Body of pancreas (tissue), 4 donors: ENCODE data around the gene PALS2. TPM values are rescaled to one million over a fixed set of nuclear protein-coding genes. Genes with fewer than 3 reads are reported as not detected.

Source experiments
- ATAC-seq: fragments of 150-250 bp; one replicate; pipeline ENCODE4 v1.9.1; 2016
- DNase-seq, 4 donors: peaks; one replicate each; pipeline ENCODE4 v3.0.0-alpha.2; 2019
- H3K27ac ChIP-seq, 4 donors: fragments of 200-600 bp; sonication (generic); 1 replicate in 3 of 4; 2 replicates in 1 of 4; pipeline versions ENCODE4 v1.5.1 to v1.6.1; 2016 to 2019; ENCODE audit warnings: mild to moderate bottlenecking in 1 of 4, mixed read lengths in 1 of 4, moderate library complexity in 1 of 4
- H3K27me3 ChIP-seq, 2 donors: fragments of 200-600 bp; sonication (generic); one replicate each; pipeline ENCODE4 v1.6.0; 2016; ENCODE audit warnings: mild to moderate bottlenecking in 1 of 2
- H3K36me3 ChIP-seq, 2 donors: fragments of 200-600 bp; sonication (generic); replicated peaks in 1 of 2; 2 replicates each; pipeline ENCODE4 v1.5.1; 2016; ENCODE audit warnings: low read depth in 2 of 2; ENCODE audit not compliant: insufficient read depth in 1 of 2
- H3K4me1 ChIP-seq: fragments of 200-600 bp; sonication (generic); one replicate; pipeline ENCODE4 v1.6.0; 2016
- H3K4me3 ChIP-seq, 2 donors: fragments of 200-600 bp; sonication (generic); 1 replicate in 1 of 2; 2 replicates in 1 of 2; pipeline ENCODE4 v1.5.1; 2016 to 2019
- H3K9me3 ChIP-seq, 3 donors: fragments of 200-600 bp; sonication (generic); 1 replicate in 2 of 3; 2 replicates in 1 of 3; pipeline ENCODE4 v1.5.1; 2016
- POLR2A ChIP-seq, 3 donors: fragments of 450-650 bp; IDR thresholded peaks; one replicate each; pipeline ENCODE4 v1.6.1; 2016; ENCODE audit warnings: antibody characterized with exemption in 3 of 3, mild to moderate bottlenecking in 2 of 3
- WGBS, 2 donors: methylation state at CpG; one replicate each; pipeline ENCODE4 v1.1.5; 2017; 5-methylcytosine and 5-hydroxymethylcytosine counted together
- intact Hi-C: fragments of 100-400 bp; cut with DNase I; formaldehyde crosslinking; loops from one replicate; pipeline ENCODE4 v1.15.1; 2023
- total RNA-seq, 2 donors: library from RNA; depleted of rRNA; stranded (reverse); fragments of >200 nt; gene quantifications; one replicate each; pipeline ENCODE4 v1.1.0, GENCODE V29; 2016
- TF ChIP-seq, protein P1 (sequence below), 7 experiments: fragments of 450-650 bp in 4 of 7; fragments of 200-600 bp in 3 of 7; sonication (generic) in 3 of 7; IDR thresholded peaks; one replicate each; pipeline ENCODE4 v1.5.1; 2016 to 2019; ENCODE audit warnings: antibody characterized with exemption in 7 of 7

Gene PALS2
- total RNA-seq, 2 donors from 2014 or later: 11.7 to 17.1 TPM

DNA sequence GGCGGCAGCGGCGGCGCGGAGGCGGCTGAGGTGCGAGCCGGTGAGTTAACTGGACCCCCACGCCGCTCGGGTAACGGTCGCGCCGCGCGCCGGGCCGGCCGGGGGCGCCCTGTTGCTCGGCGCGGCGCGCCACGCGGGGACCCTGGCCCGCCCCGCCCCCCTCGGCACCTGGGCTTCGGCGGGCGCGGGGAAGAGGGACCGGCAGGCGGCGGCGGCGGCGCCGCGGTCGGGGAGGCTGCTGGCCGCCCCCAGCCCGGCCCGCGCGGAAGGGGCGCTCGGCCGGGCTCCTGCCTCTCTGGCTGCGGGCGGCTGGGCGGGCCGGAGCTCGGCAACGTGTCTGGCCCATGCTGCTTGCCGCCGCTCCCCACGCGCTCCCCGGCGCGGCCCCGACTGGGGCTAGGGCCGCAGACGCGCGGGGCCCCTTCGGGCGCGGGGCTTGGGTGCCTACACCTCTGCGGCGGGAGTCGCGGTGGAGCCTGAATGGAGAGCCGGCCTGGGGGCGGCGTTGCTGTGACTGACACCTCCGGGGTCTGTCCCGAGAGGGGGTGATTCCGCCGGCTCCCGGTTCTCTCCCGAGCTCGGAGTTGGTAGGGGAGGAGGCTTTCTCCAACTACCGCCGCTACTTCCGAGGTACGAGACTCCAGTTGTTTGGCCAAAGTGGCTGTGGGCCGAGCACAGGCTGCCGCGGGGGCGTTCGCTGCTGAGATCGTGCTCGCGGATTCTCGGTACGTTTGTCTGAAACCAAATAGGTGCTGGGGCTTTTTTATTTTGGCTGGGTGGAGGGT, 494 bp downstream of the PALS2 start:
- DNase-seq: peak; percentile 50 to 67 (median 54)
- WGBS, 2 donors: 0% methylated on average over 29 to 66 of the region's 101 CpGs
- TF ChIP-seq, protein P1, sequence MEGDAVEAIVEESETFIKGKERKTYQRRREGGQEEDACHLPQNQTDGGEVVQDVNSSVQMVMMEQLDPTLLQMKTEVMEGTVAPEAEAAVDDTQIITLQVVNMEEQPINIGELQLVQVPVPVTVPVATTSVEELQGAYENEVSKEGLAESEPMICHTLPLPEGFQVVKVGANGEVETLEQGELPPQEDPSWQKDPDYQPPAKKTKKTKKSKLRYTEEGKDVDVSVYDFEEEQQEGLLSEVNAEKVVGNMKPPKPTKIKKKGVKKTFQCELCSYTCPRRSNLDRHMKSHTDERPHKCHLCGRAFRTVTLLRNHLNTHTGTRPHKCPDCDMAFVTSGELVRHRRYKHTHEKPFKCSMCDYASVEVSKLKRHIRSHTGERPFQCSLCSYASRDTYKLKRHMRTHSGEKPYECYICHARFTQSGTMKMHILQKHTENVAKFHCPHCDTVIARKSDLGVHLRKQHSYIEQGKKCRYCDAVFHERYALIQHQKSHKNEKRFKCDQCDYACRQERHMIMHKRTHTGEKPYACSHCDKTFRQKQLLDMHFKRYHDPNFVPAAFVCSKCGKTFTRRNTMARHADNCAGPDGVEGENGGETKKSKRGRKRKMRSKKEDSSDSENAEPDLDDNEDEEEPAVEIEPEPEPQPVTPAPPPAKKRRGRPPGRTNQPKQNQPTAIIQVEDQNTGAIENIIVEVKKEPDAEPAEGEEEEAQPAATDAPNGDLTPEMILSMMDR (IDR thresholded peaks at IDR 0.05): peak in 1 of 7 experiments; percentile 13
- peak in 2 of 3 donors; percentile 24 to 41 for TF ChIP-seq POLR2A (IDR thresholded peaks at IDR 0.05)
- H3K27me3 ChIP-seq: no peaks in the 10 kb centered on the region
- no peaks in the 10 kb centered on the region for H3K36me3 ChIP-seq
- intact Hi-C loops: loop anchor here (10.0 kb wide), 1 partner anchor 91 kb away; no protein-coding TSS in a partner anchor
- peak; percentile 60 for ATAC-seq
- peaks cover 37% of the 10 kb centered on the region for H3K4me1 ChIP-seq
- no peaks in the 10 kb centered on the region for H3K9me3 ChIP-seq
- peak overlapping the region; percentile 45 to 70 for H3K4me3 ChIP-seq
- peak overlapping the region; percentile 84 to 90 (median 88) for H3K27ac ChIP-seq

GRCh38 chr7:24574386-24574785, 1.1 kb downstream of the PALS2 start:
- ATAC-seq: no peak
- no peaks in the 10 kb centered on the region for H3K36me3 ChIP-seq
- no peaks in the 10 kb centered on the region for H3K9me3 ChIP-seq
- intact Hi-C loops: loop anchor here (10.0 kb wide), 1 partner anchor 90 kb away; no protein-coding TSS in a partner anchor
- TF ChIP-seq, protein P1 (IDR thresholded peaks at IDR 0.05): no peak
- no peak for TF ChIP-seq POLR2A (IDR thresholded peaks at IDR 0.05)
- peaks cover 42% of the 10 kb centered on the region for H3K4me1 ChIP-seq
- H3K27ac ChIP-seq: peak overlapping the region; percentile 84 to 90 (median 88)
- WGBS, 2 donors: 2 to 3% methylated on average over 11 of the region's 11 CpGs
- no peak for DNase-seq
- H3K4me3 ChIP-seq: peak overlapping the region; percentile 36 to 70
- H3K27me3 ChIP-seq: no peaks in the 10 kb centered on the region

- Histone ChIP-seq H3K9me3 (no peaks in the 10 kb centered on the region), H3K27ac (peak overlapping the region in 3 of 4 donors; percentile 84 to 89 (median 87)), H3K36me3 (no peaks in the 10 kb centered on the region), H3K4me3 (no peak overlapping the region), H3K4me1 (peaks cover 48% of the 10 kb centered on the region), H3K27me3 (no peaks in the 10 kb centered on the region)
- no peak for ATAC-seq
- TF ChIP-seq, protein P1 (IDR thresholded peaks at IDR 0.05): no peak
- no peak for TF ChIP-seq POLR2A (IDR thresholded peaks at IDR 0.05)
- intact Hi-C loops: loop anchor here (10.0 kb wide), 1 partner anchor 90 kb away; no protein-coding TSS in a partner anchor
- WGBS, 2 donors: 38 to 54% methylated on average over 4 of the region's 4 CpGs
- no peak for DNase-seq
Observed at GRCh38 chr7:24574950-24575349, 1.7 kb downstream of the PALS2 start.

DNA sequence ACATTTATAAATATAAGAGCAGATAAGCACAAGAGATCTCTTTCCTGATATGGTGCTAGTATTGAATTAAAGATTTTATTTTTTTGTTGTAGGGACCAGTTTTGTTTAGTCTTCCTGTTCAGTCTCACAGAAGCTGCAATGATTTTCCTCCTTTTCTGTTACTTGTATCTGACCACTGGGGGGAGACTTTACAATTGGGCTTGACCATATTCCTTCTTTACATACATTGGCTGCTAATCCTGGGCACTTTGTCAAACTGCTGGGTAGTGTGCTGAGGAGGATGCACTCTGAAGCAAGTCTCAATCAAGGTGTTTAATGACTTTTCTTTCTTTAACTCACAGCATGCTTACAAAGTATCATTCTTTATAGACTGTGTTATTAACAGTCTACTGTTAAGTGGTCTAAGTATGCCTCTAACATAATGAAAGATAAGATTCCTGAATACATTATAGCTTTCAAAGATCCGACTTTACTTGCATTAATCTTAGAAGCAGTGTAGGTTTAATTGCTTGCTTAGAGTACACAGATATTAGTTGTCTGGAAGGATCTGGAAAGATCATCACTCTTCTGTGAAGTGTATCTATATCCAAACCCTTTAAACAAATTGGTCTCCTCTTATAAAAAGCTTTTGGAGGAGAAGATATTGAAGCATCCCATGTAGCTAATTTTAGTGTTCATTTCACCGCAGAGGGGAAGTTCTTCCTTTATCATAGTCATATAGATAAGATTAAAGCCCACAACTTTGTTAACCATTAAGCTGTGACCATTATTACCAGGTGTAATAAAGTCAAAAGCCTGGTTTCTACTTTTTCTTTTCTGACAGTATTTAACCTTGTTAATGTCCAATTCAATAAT, 3.1 kb downstream of the PALS2 start:
- H3K4me1 ChIP-seq: peaks cover 58% of the 10 kb centered on the region
- no peaks in the 10 kb centered on the region for H3K36me3 ChIP-seq
- no peak for ATAC-seq
- no peak for TF ChIP-seq POLR2A (IDR thresholded peaks at IDR 0.05)
- TF ChIP-seq, protein P1 (IDR thresholded peaks at IDR 0.05): peak; percentile 32 to 69 (median 62)
- H3K27me3 ChIP-seq: no peaks in the 10 kb centered on the region
- H3K4me3 ChIP-seq: no peak overlapping the region
- DNase-seq: peak; percentile 25 to 57 (median 53)
- H3K27ac ChIP-seq: no peak overlapping the region
- H3K9me3 ChIP-seq: no peaks in the 10 kb centered on the region
- intact Hi-C loops: loop anchor here (10.0 kb wide), 1 partner anchor 88 kb away; no protein-coding TSS in a partner anchor
- WGBS, 2 donors: 10 to 17% methylated on average over 2 of the region's 2 CpGs
